PFSK-1 (cell line): ENCODE data around the gene CBL.

ENCODE experiments used
- FOXP2 ChIP-seq: optimal IDR thresholded peaks from 2 replicates; pipeline ENCODE3; 2011; ENCODE audit warnings: borderline replicate concordance, control low read depth, inconsistent platforms; ENCODE audit not compliant: insufficient read depth; ENCODE audit errors: extremely low read length, extremely low read depth
- POLR2AphosphoS5 ChIP-seq: IDR thresholded peaks from 2 replicates; pipeline ENCODE4 v1.6.1; 2012; ENCODE audit warnings: low read depth, mild to moderate bottlenecking, control low read depth, low read length, moderate library complexity
- REST ChIP-seq, 2 experiments: IDR thresholded peaks; 2 replicates each; pipeline versions ENCODE4 v1.6.1 to v1.8.0; 2011 to 2012; ENCODE audit warnings: low read depth in 2 of 2, low read length in 2 of 2, control low read depth in 1 of 2, inconsistent platforms in 1 of 2, mild to moderate bottlenecking in 1 of 2, moderate library complexity in 1 of 2; ENCODE audit not compliant: insufficient read depth in 1 of 2
- SIN3A ChIP-seq: IDR thresholded peaks from 2 replicates; pipeline ENCODE4 v1.6.1; 2012; ENCODE audit warnings: mild to moderate bottlenecking, low read length, moderate library complexity, borderline replicate concordance; ENCODE audit not compliant: insufficient read depth
- TAF1 ChIP-seq: IDR thresholded peaks from 2 replicates; pipeline ENCODE4 v1.6.1; 2012; ENCODE audit warnings: low read length, control low read depth, borderline replicate concordance; ENCODE audit not compliant: insufficient read depth

The CBL gene

GRCh38 chr11:119307219-119307618, 101.1 kb downstream of the CBL start:
- TF ChIP-seq TAF1, result no peak

GRCh38 chr11:119307974-119308373, 101.8 kb downstream of the CBL start:
- TF ChIP-seq TAF1 (no peak), FOXP2 (no peak), REST (IDR thresholded peaks at IDR 0.05; ENCODE audit: insufficient read depth in 1 of 2, low read depth in 2 of 2, low read length in 2 of 2) (no peak), SIN3A (no peak), POLR2AphosphoS5 (no peak)

- no peak for TF ChIP-seq SIN3A
- no peak for TF ChIP-seq REST (IDR thresholded peaks at IDR 0.05; ENCODE audit: insufficient read depth in 1 of 2, low read depth in 2 of 2, low read length in 2 of 2)
- TF ChIP-seq FOXP2, result no peak
- TF ChIP-seq POLR2AphosphoS5, result no peak
- TF ChIP-seq TAF1, result no peak
Measured at GRCh38 chr11:119309411-119309810, 103.3 kb downstream of the CBL start.

GRCh38 chr11:119309953-119310681, 104.0 kb downstream of the CBL start:
- no peak for TF ChIP-seq TAF1

- TF ChIP-seq REST (IDR thresholded peaks at IDR 0.05; ENCODE audit: insufficient read depth in 1 of 2, low read depth in 2 of 2, low read length in 2 of 2) (no peak), POLR2AphosphoS5 (no peak), SIN3A (no peak), FOXP2 (no peak), TAF1 (no peak)
Measured at GRCh38 chr11:119310682-119311052, 104.5 kb downstream of the CBL start.

- TF ChIP-seq FOXP2 (no peak), TAF1 (no peak), SIN3A (no peak), POLR2AphosphoS5 (no peak), REST (IDR thresholded peaks at IDR 0.05; ENCODE audit: insufficient read depth in 1 of 2, low read depth in 2 of 2, low read length in 2 of 2) (no peak)
Measured at GRCh38 chr11:119314726-119315125, 108.6 kb downstream of the CBL start.
